Panc1 (cell line): ENCODE data around the gene GOLGA8A.
"Not testable (repeated sequence)": the region's sequence is repeated elsewhere in the genome, so short reads cannot be mapped to it uniquely, and the experiment has no call there.

Experiments
- POLR2AphosphoS5 ChIP-seq: IDR thresholded peaks from 2 replicates; pipeline ENCODE4 v1.6.1; 2012; ENCODE audit warnings: mild to moderate bottlenecking, low read depth, low read length, moderate library complexity
- SIN3A ChIP-seq: IDR thresholded peaks from 2 replicates; pipeline ENCODE4 v1.6.1; 2012; ENCODE audit warnings: low read depth, mild to moderate bottlenecking, low read length, moderate library complexity, borderline replicate concordance; ENCODE audit not compliant: insufficient read depth
- TCF7L2 ChIP-seq: IDR thresholded peaks from 2 replicates; pipeline ENCODE4 v1.6.1; 2011; ENCODE audit warnings: mild to moderate bottlenecking, low read depth, low read length, inconsistent platforms
- TF ChIP-seq, protein P1 (sequence below): fragments of 450-650 bp; IDR thresholded peaks from 2 replicates; pipeline ENCODE4 v1.5.1; 2017; ENCODE audit warnings: mild to moderate bottlenecking
- TF ChIP-seq, protein P2 (sequence below), 2 experiments: IDR thresholded peaks; 2 replicates each; pipeline ENCODE4 v1.6.1; 2011 to 2012; ENCODE audit warnings: low read depth in 2 of 2, control low read depth in 1 of 2, low read length in 1 of 2, mild to moderate bottlenecking in 1 of 2, moderate library complexity in 1 of 2; ENCODE audit not compliant: insufficient read depth in 1 of 2

GRCh38 chr15:34403160-34403598, 34.4 kb downstream of the GOLGA8A start:
- TF ChIP-seq, protein P1, sequence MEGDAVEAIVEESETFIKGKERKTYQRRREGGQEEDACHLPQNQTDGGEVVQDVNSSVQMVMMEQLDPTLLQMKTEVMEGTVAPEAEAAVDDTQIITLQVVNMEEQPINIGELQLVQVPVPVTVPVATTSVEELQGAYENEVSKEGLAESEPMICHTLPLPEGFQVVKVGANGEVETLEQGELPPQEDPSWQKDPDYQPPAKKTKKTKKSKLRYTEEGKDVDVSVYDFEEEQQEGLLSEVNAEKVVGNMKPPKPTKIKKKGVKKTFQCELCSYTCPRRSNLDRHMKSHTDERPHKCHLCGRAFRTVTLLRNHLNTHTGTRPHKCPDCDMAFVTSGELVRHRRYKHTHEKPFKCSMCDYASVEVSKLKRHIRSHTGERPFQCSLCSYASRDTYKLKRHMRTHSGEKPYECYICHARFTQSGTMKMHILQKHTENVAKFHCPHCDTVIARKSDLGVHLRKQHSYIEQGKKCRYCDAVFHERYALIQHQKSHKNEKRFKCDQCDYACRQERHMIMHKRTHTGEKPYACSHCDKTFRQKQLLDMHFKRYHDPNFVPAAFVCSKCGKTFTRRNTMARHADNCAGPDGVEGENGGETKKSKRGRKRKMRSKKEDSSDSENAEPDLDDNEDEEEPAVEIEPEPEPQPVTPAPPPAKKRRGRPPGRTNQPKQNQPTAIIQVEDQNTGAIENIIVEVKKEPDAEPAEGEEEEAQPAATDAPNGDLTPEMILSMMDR = not testable (repeated sequence)
- TF ChIP-seq, protein P2, sequence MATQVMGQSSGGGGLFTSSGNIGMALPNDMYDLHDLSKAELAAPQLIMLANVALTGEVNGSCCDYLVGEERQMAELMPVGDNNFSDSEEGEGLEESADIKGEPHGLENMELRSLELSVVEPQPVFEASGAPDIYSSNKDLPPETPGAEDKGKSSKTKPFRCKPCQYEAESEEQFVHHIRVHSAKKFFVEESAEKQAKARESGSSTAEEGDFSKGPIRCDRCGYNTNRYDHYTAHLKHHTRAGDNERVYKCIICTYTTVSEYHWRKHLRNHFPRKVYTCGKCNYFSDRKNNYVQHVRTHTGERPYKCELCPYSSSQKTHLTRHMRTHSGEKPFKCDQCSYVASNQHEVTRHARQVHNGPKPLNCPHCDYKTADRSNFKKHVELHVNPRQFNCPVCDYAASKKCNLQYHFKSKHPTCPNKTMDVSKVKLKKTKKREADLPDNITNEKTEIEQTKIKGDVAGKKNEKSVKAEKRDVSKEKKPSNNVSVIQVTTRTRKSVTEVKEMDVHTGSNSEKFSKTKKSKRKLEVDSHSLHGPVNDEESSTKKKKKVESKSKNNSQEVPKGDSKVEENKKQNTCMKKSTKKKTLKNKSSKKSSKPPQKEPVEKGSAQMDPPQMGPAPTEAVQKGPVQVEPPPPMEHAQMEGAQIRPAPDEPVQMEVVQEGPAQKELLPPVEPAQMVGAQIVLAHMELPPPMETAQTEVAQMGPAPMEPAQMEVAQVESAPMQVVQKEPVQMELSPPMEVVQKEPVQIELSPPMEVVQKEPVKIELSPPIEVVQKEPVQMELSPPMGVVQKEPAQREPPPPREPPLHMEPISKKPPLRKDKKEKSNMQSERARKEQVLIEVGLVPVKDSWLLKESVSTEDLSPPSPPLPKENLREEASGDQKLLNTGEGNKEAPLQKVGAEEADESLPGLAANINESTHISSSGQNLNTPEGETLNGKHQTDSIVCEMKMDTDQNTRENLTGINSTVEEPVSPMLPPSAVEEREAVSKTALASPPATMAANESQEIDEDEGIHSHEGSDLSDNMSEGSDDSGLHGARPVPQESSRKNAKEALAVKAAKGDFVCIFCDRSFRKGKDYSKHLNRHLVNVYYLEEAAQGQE (IDR thresholded peaks at IDR 0.05; ENCODE audit: insufficient read depth in 1 of 2, low read depth in 2 of 2, low read length in 1 of 2) = not testable (repeated sequence)
- TF ChIP-seq SIN3A, POLR2AphosphoS5, TCF7L2: not testable (repeated sequence)
